H1 (cell line): Measurements from ENCODE around the gene KRTAP5-6. TPM values are rescaled to one million over a fixed set of nuclear protein-coding genes. Genes with fewer than 3 reads are reported as not detected.
A peak's percentile ranks its signal among the peaks of the same experiment; 100 is the strongest.

Experiments used
- CTCF ChIA-PET: fragments of 300-600 bp; sonication (Branson Sonifier 250); formaldehyde crosslinking; loops from one replicate; lab custom pipeline; 2021; ENCODE audit not compliant: partially characterized antibody; lab: Charles Lee
- POLR2A ChIA-PET: fragments of 300-600 bp; sonication (Branson Sonifier 250); formaldehyde crosslinking; loops from one replicate; lab custom pipeline; 2021; ENCODE audit warnings: inconsistent platforms; ENCODE audit not compliant: partially characterized antibody; lab: Charles Lee
- DNase-seq, 2 experiments: peaks; one replicate each; pipeline versions ENCODE4 v3.0.0 to v3.0.0-alpha.2; 2010 to 2022; ENCODE audit warnings: low spot score in 2 of 2, low read depth in 1 of 2, mixed read lengths in 1 of 2
- FAIRE-seq: peaks from 2 replicates; lab custom pipeline; 2011; peaks lifted over from hg19 to GRCh38; lab: Jason Lieb, UNC
- H2AFZ ChIP-seq: 2 replicates; pipeline ENCODE4 v1.8.1; 2012; ENCODE audit warnings: low read length, inconsistent platforms
- H2AK5ac ChIP-seq: 2 replicates; pipeline ENCODE4 v1.6.1; 2013; ENCODE audit warnings: low read depth, low read length
- H2BK120ac ChIP-seq: replicated peaks from 2 replicates; pipeline ENCODE3; 2013; ENCODE audit warnings: low read depth, low read length, inconsistent platforms
- H2BK12ac ChIP-seq: 2 replicates; pipeline ENCODE4 v1.6.1; 2013; ENCODE audit warnings: low read depth, low read length
- H2BK15ac ChIP-seq: 2 replicates; pipeline ENCODE4 v1.6.1; 2013; ENCODE audit warnings: low read length
- H2BK20ac ChIP-seq: 2 replicates; pipeline ENCODE4 v1.6.1; 2013; ENCODE audit warnings: low read length
- H2BK5ac ChIP-seq: 2 replicates; pipeline ENCODE4 v1.6.1; 2013; ENCODE audit warnings: low read depth, low read length
- H3K14ac ChIP-seq: 2 replicates; pipeline ENCODE4 v1.6.1; 2013; ENCODE audit warnings: inconsistent platforms; ENCODE audit not compliant: insufficient read length
- H3K18ac ChIP-seq: 2 replicates; pipeline ENCODE4 v1.6.1; 2013; ENCODE audit warnings: low read length; ENCODE audit errors: extremely low read depth
- H3K23ac ChIP-seq: 2 replicates; pipeline ENCODE4 v1.6.1; 2013; ENCODE audit warnings: inconsistent platforms; ENCODE audit not compliant: insufficient read length
- H3K23me2 ChIP-seq: 2 replicates; pipeline ENCODE4 v1.6.1; 2013; ENCODE audit warnings: low read depth, low read length
- H3K27ac ChIP-seq: 2 replicates; pipeline ENCODE4 v1.6.1; 2011; ENCODE audit warnings: low read depth, low read length, inconsistent platforms
- H3K27me3 ChIP-seq, 4 experiments: replicated peaks in 1 of 4; 1 replicate in 1 of 4; 2 replicates in 3 of 4; pipeline versions ENCODE4 v1.6.1 to v1.8.1; 2011 to 2013; ENCODE audit warnings: low read length in 3 of 4, mild to moderate bottlenecking in 3 of 4, inconsistent platforms in 2 of 4, mixed read lengths in 2 of 4, moderate library complexity in 1 of 4; ENCODE audit not compliant: control insufficient read depth in 3 of 4, insufficient read depth in 3 of 4; ENCODE audit errors: extremely low read depth in 1 of 4
- H3K36me3 ChIP-seq, 4 experiments: 2 replicates each; pipeline versions ENCODE4 v1.6.1 to v1.8.1; 2011 to 2013; ENCODE audit warnings: mild to moderate bottlenecking in 4 of 4, low read length in 3 of 4, moderate library complexity in 2 of 4, control low read depth in 1 of 4, inconsistent platforms in 1 of 4; ENCODE audit not compliant: insufficient read depth in 4 of 4, control insufficient read depth in 2 of 4
- H3K4ac ChIP-seq: replicated peaks from 2 replicates; pipeline ENCODE3; 2013; ENCODE audit warnings: low read length, low read depth, mixed read lengths, inconsistent platforms; ENCODE audit not compliant: insufficient read length
- H3K4me1 ChIP-seq, 4 experiments: replicated peaks in 1 of 4; 1 replicate in 1 of 4; 2 replicates in 3 of 4; pipeline versions ENCODE4 v1.6.1 to v1.8.1; 2011 to 2013; ENCODE audit warnings: low read length in 3 of 4, inconsistent platforms in 2 of 4, mixed read lengths in 1 of 4; ENCODE audit not compliant: insufficient read depth in 4 of 4, control insufficient read depth in 3 of 4
- H3K4me2 ChIP-seq, 2 experiments: 2 replicates each; pipeline versions ENCODE4 v1.6.1 to v1.8.1; 2011 to 2013; ENCODE audit warnings: low read depth in 2 of 2, low read length in 2 of 2, control low read depth in 1 of 2, inconsistent platforms in 1 of 2, mild to moderate bottlenecking in 1 of 2; ENCODE audit not compliant: insufficient read depth in 1 of 2
- H3K4me3 ChIP-seq, 4 experiments: fragments of 200-600, 300-600 bp in 1 of 4; sonication (generic), shearing (Covaris generic), sonication (Bioruptor Twin) in 1 of 4; 2 replicates each; pipeline versions ENCODE4 v1.5.1 to v1.8.1; 2011 to 2016; ENCODE audit warnings: low read length in 4 of 4, low read depth in 3 of 4, control low read depth in 2 of 4, inconsistent platforms in 2 of 4, mild to moderate bottlenecking in 2 of 4, mixed read lengths in 1 of 4, moderate library complexity in 1 of 4; ENCODE audit not compliant: insufficient read depth in 2 of 4; ENCODE audit errors: extremely low read depth in 1 of 4
- H3K56ac ChIP-seq: replicated peaks from 2 replicates; pipeline ENCODE3; 2013; ENCODE audit warnings: low read depth, mild to moderate bottlenecking, mixed read lengths, low read length, inconsistent platforms; ENCODE audit not compliant: insufficient read length
- H3K79me1 ChIP-seq: 2 replicates; pipeline ENCODE4 v1.6.1; 2013; ENCODE audit warnings: low read depth, low read length, control low read depth
- H3K79me2 ChIP-seq, 2 experiments: 2 replicates each; pipeline versions ENCODE4 v1.6.1 to v1.8.1; 2012 to 2013; ENCODE audit warnings: low read length in 2 of 2, mild to moderate bottlenecking in 2 of 2, inconsistent platforms in 1 of 2; ENCODE audit not compliant: insufficient read depth in 2 of 2, control insufficient read depth in 1 of 2
- H3K9ac ChIP-seq, 4 experiments: replicated peaks in 1 of 4; 1 replicate in 1 of 4; 2 replicates in 3 of 4; pipeline versions ENCODE4 v1.6.1 to v1.8.1; 2011 to 2013; ENCODE audit warnings: low read depth in 3 of 4, low read length in 3 of 4, control low read depth in 2 of 4, mild to moderate bottlenecking in 2 of 4, moderate library complexity in 2 of 4, inconsistent platforms in 1 of 4; ENCODE audit errors: extremely low read depth in 1 of 4
- H3K9me3 ChIP-seq, 2 experiments: 2 replicates each; pipeline versions ENCODE4 v1.6.1 to v1.8.1; 2012 to 2013; ENCODE audit warnings: mild to moderate bottlenecking in 2 of 2, moderate library complexity in 2 of 2, control low read depth in 1 of 2, inconsistent platforms in 1 of 2, low read depth in 1 of 2, low read length in 1 of 2, mixed read lengths in 1 of 2; ENCODE audit not compliant: insufficient read depth in 2 of 2
- H4K20me1 ChIP-seq, 2 experiments: replicated peaks in 1 of 2; 2 replicates each; pipeline versions ENCODE3 to v1.8.1; 2011 to 2013; ENCODE audit warnings: inconsistent platforms in 2 of 2, low read length in 2 of 2, mild to moderate bottlenecking in 1 of 2; ENCODE audit not compliant: insufficient read depth in 2 of 2, control insufficient read depth in 1 of 2
- H4K5ac ChIP-seq: 2 replicates; pipeline ENCODE4 v1.6.1; 2013; ENCODE audit warnings: low read length, low read depth, mixed read lengths, inconsistent platforms; ENCODE audit not compliant: insufficient read length
- H4K8ac ChIP-seq: 2 replicates; pipeline ENCODE4 v1.8.0; 2013; ENCODE audit warnings: mild to moderate bottlenecking, moderate library complexity, low read length, inconsistent platforms; ENCODE audit not compliant: insufficient read depth; ENCODE audit errors: extremely low read depth
- H4K91ac ChIP-seq: replicated peaks from 2 replicates; pipeline ENCODE3; 2013; ENCODE audit warnings: low read length, mixed read lengths, inconsistent platforms; ENCODE audit not compliant: insufficient read length
- CBX8 ChIP-seq: fragments of 300-800, 300-1000 bp; sonication (generic); IDR thresholded peaks from 2 replicates; pipeline ENCODE4 v1.7.1; 2016; ENCODE audit warnings: low read depth, low read length, borderline replicate concordance
- CEBPB ChIP-seq: IDR thresholded peaks from 2 replicates; pipeline ENCODE4 v1.6.1; 2012; ENCODE audit warnings: low read depth, low read length
- CHD2 ChIP-seq: IDR thresholded peaks from 2 replicates; pipeline ENCODE4 v1.6.1; 2012; ENCODE audit warnings: low read length, improper control_type of control experiment
- CTBP2 ChIP-seq: IDR thresholded peaks from 2 replicates; pipeline ENCODE4 v1.7.0; 2011; ENCODE audit warnings: borderline replicate concordance, mild to moderate bottlenecking, moderate library complexity, mixed read lengths, low read length; ENCODE audit not compliant: insufficient read depth, insufficient read length
- EGR1 ChIP-seq: IDR thresholded peaks from 2 replicates; pipeline ENCODE4 v1.6.1; 2011; ENCODE audit warnings: low read depth, low read length, borderline replicate concordance
- GTF2F1 ChIP-seq: IDR thresholded peaks from 2 replicates; pipeline ENCODE4 v1.6.1; 2012; ENCODE audit warnings: low read depth, low read length, improper control_type of control experiment, borderline replicate concordance
- HDAC2 ChIP-seq, 2 experiments: fragments of 300-600 bp in 1 of 2; sonication (generic) in 1 of 2; IDR thresholded peaks; 2 replicates each; pipeline ENCODE4 v1.6.1; 2011 to 2012; ENCODE audit warnings: low read depth in 2 of 2, low read length in 2 of 2, mild to moderate bottlenecking in 2 of 2, moderate library complexity in 2 of 2, borderline replicate concordance in 1 of 2, inconsistent platforms in 1 of 2
- PHF8 ChIP-seq: fragments of 200-600 bp; sonication (generic); conservative IDR thresholded peaks from 2 replicates; pipeline ENCODE4 v1.7.1; 2012; ENCODE audit warnings: low read depth, mild to moderate bottlenecking, inconsistent platforms, low read length, moderate library complexity
- RBBP5 ChIP-seq: IDR thresholded peaks from 2 replicates; pipeline ENCODE4 v1.7.1; 2012; ENCODE audit warnings: low read depth, mild to moderate bottlenecking, inconsistent platforms, low read length, moderate library complexity, borderline replicate concordance
- TEAD4 ChIP-seq: IDR thresholded peaks from 2 replicates; pipeline ENCODE4 v1.6.1; 2012; ENCODE audit warnings: low read depth, low read length, inconsistent platforms, mixed read lengths
- WGBS, 2 experiments: shearing (Covaris generic) in 1 of 2; methylation state at CpG; one replicate each; pipeline versions ENCODE4 v1.1.6 to v1.1.7; 2013 to 2015; ENCODE audit warnings: low lambda C conversion rate in 2 of 2, mixed read lengths in 2 of 2, inconsistent platforms in 1 of 2, low coverage in 1 of 2, missing lambda C conversion rate in 1 of 2; ENCODE audit not compliant: insufficient replicate concordance in 2 of 2, insufficient coverage in 1 of 2, insufficient read length in 1 of 2; ENCODE audit errors: extremely low coverage in 1 of 2, missing lambda C conversion rate in 1 of 2; 5-methylcytosine and 5-hydroxymethylcytosine counted together
- polyA plus RNA-seq, 7 experiments: library from polyadenylated mRNA; depleted of rRNA in 3 of 7; stranded (reverse) in 5 of 7; unstranded in 2 of 7; fragments of >200 nt in 5 of 7; fragments of 200-250 nt in 2 of 7; gene quantifications; 1 replicate in 5 of 7; 2 replicates in 1 of 7; 4 replicates in 1 of 7; pipeline versions ENCODE4 v1.2.1 to v1.2.3, GENCODE V29; 2011 to 2013; ENCODE audit warnings: missing spikeins in 2 of 7, mixed read lengths in 2 of 7
- total RNA-seq: library from RNA; stranded (reverse); fragmentation: NEBNext Ultra II Directional; extraction: Animal tissue kit (Norgen Biotek cat#: 25700); gene quantifications from 2 replicates; pipeline ENCODE4 v1.2.1, GENCODE V29; 2021
- TF ChIP-seq, protein P1 (sequence below): IDR thresholded peaks from 2 replicates; pipeline ENCODE4 v1.6.1; 2012; ENCODE audit warnings: inconsistent platforms
- TF ChIP-seq, protein P2 (sequence below): IDR thresholded peaks from 2 replicates; pipeline ENCODE4 v1.6.1; 2011; ENCODE audit warnings: low read depth, mild to moderate bottlenecking, low read length; ENCODE audit not compliant: insufficient read depth

KRTAP5-6 gene
- total and polyA plus RNA-seq, 2 of the 8 experiments (the other 6 are each of a cell fraction or from before 2014, with no cell fraction given) = not detected

DNA sequence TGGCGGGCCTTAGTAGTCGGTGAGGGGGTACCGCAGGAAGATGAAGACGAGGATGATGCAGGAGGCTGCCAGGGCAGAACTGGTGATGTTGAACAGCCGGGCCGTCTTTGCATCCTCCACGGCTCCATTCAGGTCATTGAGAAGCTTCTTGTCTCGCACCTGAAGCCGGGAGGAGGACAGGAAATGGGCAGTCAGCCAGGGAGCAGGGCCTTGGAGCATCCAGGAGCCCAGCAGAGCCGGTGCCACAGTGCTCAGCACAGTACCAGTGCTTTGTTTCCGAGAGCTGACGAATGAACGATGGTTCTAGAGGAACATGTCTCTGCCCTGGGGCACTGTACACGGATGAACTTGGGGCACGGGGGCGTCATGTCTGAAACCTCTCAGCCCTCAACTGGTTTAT lies 38.3 kb downstream of the KRTAP5-6 start:
- no peak overlapping the region for H3K27ac ChIP-seq
- H3K9me3 ChIP-seq = peaks cover 0 to 4% of the 10 kb centered on the region in 2 experiments; a peak in 2 of 4 replicates
- no peaks in the 10 kb centered on the region for H3K79me1 ChIP-seq
- no peak overlapping the region for H3K56ac ChIP-seq
- no peak overlapping the region for H3K4ac ChIP-seq
- H3K14ac ChIP-seq = no peak overlapping the region
- H2BK5ac ChIP-seq = no peak overlapping the region
- peaks cover 2 to 10% of the 10 kb centered on the region in 2 experiments for H4K20me1 ChIP-seq
- no peak overlapping the region for H4K91ac ChIP-seq
- H2BK120ac ChIP-seq = no peak overlapping the region
- H3K79me2 ChIP-seq = peaks cover 0 to 7% of the 10 kb centered on the region in 2 experiments; a peak in 1 of 4 replicates
- peaks cover 0 to 5% (median 1%) of the 10 kb centered on the region in 4 experiments; a peak in 4 of 7 replicates for H3K27me3 ChIP-seq
- no peak overlapping the region for H4K5ac ChIP-seq
- no peak overlapping the region for H2AFZ ChIP-seq
- H2BK20ac ChIP-seq = no peak overlapping the region
- ChIA-PET POLR2A (no interaction called here), CTCF (interaction anchor here (2.4 to 2.6 kb wide), 2 partner anchors 9 to 42 kb away, joined by 8 to 13 read pairs; no protein-coding TSS in a partner anchor)
- no peak overlapping the region for H2AK5ac ChIP-seq
- TF ChIP-seq TEAD4 = no peak
- no peak for TF ChIP-seq PHF8
- no peak for TF ChIP-seq CBX8
- TF ChIP-seq CEBPB = no peak
- TF ChIP-seq HDAC2 (IDR thresholded peaks at IDR 0.05; ENCODE audit: borderline replicate concordance in 1 of 2, low read depth in 2 of 2, low read length in 2 of 2) = no peak
- no peak for TF ChIP-seq RBBP5
- TF ChIP-seq EGR1 = no peak
- no peak for TF ChIP-seq GTF2F1
- TF ChIP-seq, protein P1, sequence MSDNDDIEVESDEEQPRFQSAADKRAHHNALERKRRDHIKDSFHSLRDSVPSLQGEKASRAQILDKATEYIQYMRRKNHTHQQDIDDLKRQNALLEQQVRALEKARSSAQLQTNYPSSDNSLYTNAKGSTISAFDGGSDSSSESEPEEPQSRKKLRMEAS = no peak
- TF ChIP-seq, protein P2, sequence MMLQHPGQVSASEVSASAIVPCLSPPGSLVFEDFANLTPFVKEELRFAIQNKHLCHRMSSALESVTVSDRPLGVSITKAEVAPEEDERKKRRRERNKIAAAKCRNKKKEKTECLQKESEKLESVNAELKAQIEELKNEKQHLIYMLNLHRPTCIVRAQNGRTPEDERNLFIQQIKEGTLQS = no peak
- no peak for TF ChIP-seq CTBP2
- TF ChIP-seq CHD2 = no peak
- 90% methylated on average over 15 of the region's 16 CpGs; no CpG with 5 or more reads in 1 of the 2 experiments for WGBS, 2 experiments
- DNase-seq = no peak
- no peak overlapping the region for H2BK15ac ChIP-seq
- H3K18ac ChIP-seq = no peak overlapping the region
- H3K4me1 ChIP-seq = no peaks in the 10 kb centered on the region; a peak in 1 of 7 replicates
- no peak overlapping the region for H2BK12ac ChIP-seq
- peaks cover 0 to 4% (median 0%) of the 10 kb centered on the region in 4 experiments; a peak in 1 of 8 replicates for H3K36me3 ChIP-seq
- peak overlapping the region; percentile 53; the same call in 1 of the 2 replicates for H4K8ac ChIP-seq
- no peak overlapping the region for H3K4me3 ChIP-seq
- FAIRE-seq = no peak
- peaks cover 16% of the 10 kb centered on the region for H3K23me2 ChIP-seq
- no peak overlapping the region for H3K4me2 ChIP-seq
- H3K23ac ChIP-seq = no peak overlapping the region
- no peak overlapping the region for H3K9ac ChIP-seq
